ENCODE results near the gene CAMK1D.
A peak's percentile ranks its signal among the peaks of the same experiment; 100 is the strongest.
"Not testable (repeated sequence)": the region's sequence is repeated elsewhere in the genome, so short reads cannot be mapped to it uniquely, and the experiment has no call there.

Gene CAMK1D

DNA sequence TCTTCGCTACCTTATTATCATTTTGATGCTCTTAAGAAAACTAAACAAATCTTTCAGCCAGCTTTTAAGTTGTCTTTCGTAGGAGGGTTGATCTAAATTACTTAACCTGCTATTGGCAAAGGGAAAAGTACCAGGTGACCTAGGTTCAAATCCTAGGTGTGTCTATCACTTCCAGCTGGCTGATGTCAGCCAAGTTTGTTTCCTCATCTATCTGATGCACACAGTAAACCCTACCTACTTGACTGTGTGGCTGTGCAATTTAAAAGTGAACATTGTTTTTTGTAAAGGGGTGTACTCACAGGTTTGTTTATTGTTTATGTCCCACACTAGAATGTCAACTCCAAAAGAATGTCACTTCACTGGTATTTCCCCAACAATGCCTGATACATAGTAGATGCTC is 21.9 kb upstream of the CAMK1D start:
- H3K36me3 ChIP-seq, result no peaks in the 10 kb centered on the region
- no peak overlapping the region for H3K4me3 ChIP-seq
- TF ChIP-seq, protein P1, sequence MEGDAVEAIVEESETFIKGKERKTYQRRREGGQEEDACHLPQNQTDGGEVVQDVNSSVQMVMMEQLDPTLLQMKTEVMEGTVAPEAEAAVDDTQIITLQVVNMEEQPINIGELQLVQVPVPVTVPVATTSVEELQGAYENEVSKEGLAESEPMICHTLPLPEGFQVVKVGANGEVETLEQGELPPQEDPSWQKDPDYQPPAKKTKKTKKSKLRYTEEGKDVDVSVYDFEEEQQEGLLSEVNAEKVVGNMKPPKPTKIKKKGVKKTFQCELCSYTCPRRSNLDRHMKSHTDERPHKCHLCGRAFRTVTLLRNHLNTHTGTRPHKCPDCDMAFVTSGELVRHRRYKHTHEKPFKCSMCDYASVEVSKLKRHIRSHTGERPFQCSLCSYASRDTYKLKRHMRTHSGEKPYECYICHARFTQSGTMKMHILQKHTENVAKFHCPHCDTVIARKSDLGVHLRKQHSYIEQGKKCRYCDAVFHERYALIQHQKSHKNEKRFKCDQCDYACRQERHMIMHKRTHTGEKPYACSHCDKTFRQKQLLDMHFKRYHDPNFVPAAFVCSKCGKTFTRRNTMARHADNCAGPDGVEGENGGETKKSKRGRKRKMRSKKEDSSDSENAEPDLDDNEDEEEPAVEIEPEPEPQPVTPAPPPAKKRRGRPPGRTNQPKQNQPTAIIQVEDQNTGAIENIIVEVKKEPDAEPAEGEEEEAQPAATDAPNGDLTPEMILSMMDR (IDR thresholded peaks at IDR 0.05), result no peak
- H3K27me3 ChIP-seq, result no peaks in the 10 kb centered on the region
- H3K27ac ChIP-seq, result no peak overlapping the region
- intact Hi-C loops (cut with DNase I; ENCODE audit: low total_unique reads), result no loop called here
- no peaks in the 10 kb centered on the region for H3K9me3 ChIP-seq
- no peak for DNase-seq
- peaks cover 0 to under 1% (median 0%) of the 10 kb centered on the region in 4 donors for H3K4me1 ChIP-seq

DNA sequence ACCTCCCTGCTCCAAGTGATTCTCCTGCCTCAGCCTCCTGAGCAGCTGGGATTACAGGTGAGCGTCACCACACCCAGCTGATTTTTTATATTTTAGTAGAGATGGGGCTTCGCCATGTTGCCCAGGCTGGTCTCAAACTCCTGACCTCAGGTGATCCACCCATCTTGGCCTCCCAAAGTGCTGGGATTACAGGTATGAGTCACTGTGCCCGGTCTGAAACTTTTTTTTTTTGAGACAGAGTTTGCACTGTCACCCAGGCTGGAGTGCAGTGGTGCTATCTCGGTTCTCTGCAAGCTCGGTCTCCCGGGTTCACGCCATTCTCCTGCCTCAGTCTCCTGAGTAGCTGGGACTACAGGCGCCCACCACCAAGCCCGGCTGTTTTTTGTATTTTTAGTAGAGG is 21.0 kb upstream of the CAMK1D start:
- H3K4me1 ChIP-seq; DNase-seq; intact Hi-C loops (cut with DNase I; ENCODE audit: low total_unique reads); H3K36me3 ChIP-seq; H3K4me3 ChIP-seq; H3K9me3 ChIP-seq; H3K27ac ChIP-seq; H3K27me3 ChIP-seq: not testable (repeated sequence)

DNA sequence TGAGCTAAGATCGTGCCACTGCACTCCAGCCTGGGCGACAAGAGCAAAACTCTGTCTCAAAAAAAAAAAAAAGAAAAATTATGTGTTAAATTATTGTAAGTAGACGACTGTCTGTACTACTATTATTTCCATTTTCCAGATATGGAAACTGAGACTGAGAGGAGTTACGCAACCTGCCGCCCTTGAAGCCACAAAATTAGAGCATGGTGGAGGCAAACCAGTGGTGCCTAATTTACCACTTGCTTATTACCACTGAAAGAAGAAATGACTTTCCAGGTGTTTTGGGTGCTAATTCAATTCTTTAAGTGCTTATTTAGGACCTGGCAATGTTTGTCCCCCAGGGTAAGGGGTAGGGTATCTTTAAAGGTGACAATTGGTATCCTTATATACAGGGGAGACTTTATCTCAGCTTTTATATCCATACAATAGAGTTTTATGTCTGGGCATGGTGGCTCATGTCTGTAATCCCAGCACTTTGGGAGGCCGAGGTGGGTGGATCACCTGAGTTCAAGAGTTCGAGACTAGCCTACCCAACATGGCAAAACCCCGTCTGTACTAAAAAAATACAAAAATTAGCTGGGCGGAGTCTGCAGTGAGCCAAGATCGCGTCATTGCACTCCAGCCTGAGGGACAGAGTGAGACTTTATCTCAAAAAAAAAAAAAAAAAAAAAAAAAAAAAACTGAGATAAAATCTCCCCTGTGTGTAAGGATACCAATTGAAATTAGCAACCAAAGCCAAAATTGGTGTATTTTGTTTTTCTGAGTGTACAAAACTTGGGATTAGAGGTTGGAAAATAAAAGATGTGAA is 16.6 kb upstream of the CAMK1D start:
- intact Hi-C loops (cut with DNase I; ENCODE audit: low total_unique reads), result no loop called here
- peak in 1 of 2 donors; percentile 71 for DNase-seq
- H3K9me3 ChIP-seq, result no peaks in the 10 kb centered on the region
- TF ChIP-seq, protein P1 (IDR thresholded peaks at IDR 0.05), result no peak
- peaks cover 0 to 26% (median 14%) of the 10 kb centered on the region in 4 donors for H3K4me1 ChIP-seq
- no peaks in the 10 kb centered on the region for H3K36me3 ChIP-seq
- peak overlapping the region; percentile 74 to 79 for H3K27ac ChIP-seq
- H3K27me3 ChIP-seq, result no peaks in the 10 kb centered on the region
- peak overlapping the region; percentile 9 to 16 for H3K4me3 ChIP-seq

DNA sequence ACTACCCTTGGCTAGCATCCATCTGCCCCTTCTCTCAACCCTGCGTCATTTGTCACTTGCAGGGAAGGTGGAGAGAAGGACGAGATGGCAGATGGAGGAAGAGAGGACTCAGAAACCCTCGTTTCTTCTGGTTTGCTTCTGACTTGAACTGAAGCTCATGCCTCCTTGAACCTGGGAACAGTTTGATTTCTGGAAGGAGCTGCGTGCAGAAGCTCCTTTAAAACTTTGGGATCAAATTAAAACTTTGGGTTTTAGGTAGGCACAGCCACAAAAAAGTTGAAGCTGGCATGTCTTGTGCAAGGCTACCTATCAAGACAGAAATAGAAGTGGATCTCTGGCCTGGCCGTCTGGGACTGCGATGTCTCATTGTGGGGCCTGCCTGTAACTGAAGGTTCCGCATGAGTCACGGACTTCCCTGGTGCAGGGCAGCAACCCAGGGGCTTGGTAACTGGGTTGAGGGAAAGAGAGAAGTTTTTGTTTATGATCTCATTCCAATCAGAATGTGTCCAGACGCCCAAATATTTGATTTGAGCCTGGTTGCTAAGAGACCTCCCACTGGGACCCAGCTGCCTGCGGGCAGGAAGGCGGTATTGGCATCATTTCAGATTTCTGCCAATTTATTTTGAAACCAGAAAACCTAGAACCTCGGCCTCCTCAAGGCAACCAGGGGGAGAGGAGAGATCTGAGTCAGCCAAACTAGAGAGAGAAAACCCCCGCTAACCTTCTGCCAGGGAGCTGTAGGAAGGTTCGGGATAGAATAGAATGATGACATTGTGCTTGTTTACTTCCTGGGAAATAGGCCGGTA is 15.8 kb upstream of the CAMK1D start:
- Histone ChIP-seq H3K27me3 (no peaks in the 10 kb centered on the region), H3K4me3 (peak overlapping the region; percentile 9 to 16), H3K36me3 (no peaks in the 10 kb centered on the region), H3K27ac (peak overlapping the region; percentile 74 to 79), H3K9me3 (no peaks in the 10 kb centered on the region), H3K4me1 (peaks cover 0 to 26% (median 14%) of the 10 kb centered on the region in 4 donors)
- peak; percentile 85 to 92 for DNase-seq
- intact Hi-C loops (cut with DNase I; ENCODE audit: low total_unique reads), result no loop called here
- TF ChIP-seq, protein P1 (IDR thresholded peaks at IDR 0.05), result no peak

DNA sequence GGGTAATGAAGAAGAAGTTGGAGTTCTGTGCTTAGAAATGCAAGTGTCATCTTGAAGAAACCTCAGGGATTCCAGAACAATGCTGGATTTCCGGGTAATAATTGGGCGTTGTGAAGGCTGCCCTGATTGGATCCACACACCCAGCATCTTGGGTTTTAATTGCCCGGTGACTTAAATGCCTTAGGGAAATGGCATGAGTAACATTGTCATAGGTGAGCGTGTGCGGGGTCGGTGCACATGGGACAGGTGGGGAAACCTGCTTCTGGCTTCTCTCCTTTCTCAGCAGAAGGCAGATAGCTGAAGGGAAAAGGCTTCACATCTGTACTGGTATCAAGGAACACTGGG is 15.2 kb upstream of the CAMK1D start:
- TF ChIP-seq, protein P1 (IDR thresholded peaks at IDR 0.05), result no peak
- Histone ChIP-seq H3K27ac (peak overlapping the region; percentile 74 to 79), H3K36me3 (no peaks in the 10 kb centered on the region), H3K27me3 (no peaks in the 10 kb centered on the region), H3K4me3 (no peak overlapping the region), H3K4me1 (peaks cover 0 to 26% (median 14%) of the 10 kb centered on the region in 4 donors), H3K9me3 (no peaks in the 10 kb centered on the region)
- DNase-seq, result no peak
- intact Hi-C loops (cut with DNase I; ENCODE audit: low total_unique reads), result no loop called here

DNA sequence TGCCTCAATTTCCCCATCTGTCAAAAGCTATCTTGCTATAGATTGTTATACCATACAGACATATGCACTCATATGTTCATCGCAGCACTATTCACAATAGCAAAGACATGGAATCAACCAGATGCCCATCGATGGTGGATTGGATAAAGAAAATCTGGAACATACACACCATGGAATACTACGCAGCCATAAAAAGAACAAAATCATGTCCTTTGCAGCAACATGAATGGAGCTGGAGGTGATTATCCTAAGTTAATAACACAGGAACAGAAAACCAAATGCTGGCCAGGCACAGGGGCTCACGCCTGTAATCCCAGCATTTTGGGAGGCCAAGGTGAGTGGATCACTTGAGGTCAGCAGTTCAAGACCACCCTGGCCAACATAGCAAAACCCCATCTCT is 14.2 kb upstream of the CAMK1D start:
- intact Hi-C loops (cut with DNase I; ENCODE audit: low total_unique reads); H3K36me3 ChIP-seq: not testable (repeated sequence)

More for the DNA sequence above, 14.2 kb upstream of the CAMK1D start:
- not testable (repeated sequence) for H3K27ac ChIP-seq, H3K9me3 ChIP-seq, DNase-seq, H3K27me3 ChIP-seq, H3K4me3 ChIP-seq
- peaks cover 0 to 26% (median 14%) of the 10 kb centered on the region in 4 donors for H3K4me1 ChIP-seq
